OCI-LY7 (cell line): ENCODE measurements around the gene CITED2.

ENCODE experiments used
- EZH2phosphoT487 ChIP-seq: fragments of 200-600 bp; sonication (generic); IDR thresholded peaks from 2 replicates; pipeline ENCODE4 v1.6.1; 2018; ENCODE audit warnings: low read depth, borderline replicate concordance, mild to moderate bottlenecking, mixed run types, antibody characterized with exemption, low read length, moderate library complexity, mixed read lengths
- TF ChIP-seq, protein P1 (sequence below): fragments of 200-600 bp; sonication (generic); conservative IDR thresholded peaks from 2 replicates; pipeline ENCODE4 v1.5.1; 2014; ENCODE audit warnings: mild to moderate bottlenecking, antibody characterized with exemption, low read length, moderate library complexity, mixed read lengths

- TF ChIP-seq, protein P1, sequence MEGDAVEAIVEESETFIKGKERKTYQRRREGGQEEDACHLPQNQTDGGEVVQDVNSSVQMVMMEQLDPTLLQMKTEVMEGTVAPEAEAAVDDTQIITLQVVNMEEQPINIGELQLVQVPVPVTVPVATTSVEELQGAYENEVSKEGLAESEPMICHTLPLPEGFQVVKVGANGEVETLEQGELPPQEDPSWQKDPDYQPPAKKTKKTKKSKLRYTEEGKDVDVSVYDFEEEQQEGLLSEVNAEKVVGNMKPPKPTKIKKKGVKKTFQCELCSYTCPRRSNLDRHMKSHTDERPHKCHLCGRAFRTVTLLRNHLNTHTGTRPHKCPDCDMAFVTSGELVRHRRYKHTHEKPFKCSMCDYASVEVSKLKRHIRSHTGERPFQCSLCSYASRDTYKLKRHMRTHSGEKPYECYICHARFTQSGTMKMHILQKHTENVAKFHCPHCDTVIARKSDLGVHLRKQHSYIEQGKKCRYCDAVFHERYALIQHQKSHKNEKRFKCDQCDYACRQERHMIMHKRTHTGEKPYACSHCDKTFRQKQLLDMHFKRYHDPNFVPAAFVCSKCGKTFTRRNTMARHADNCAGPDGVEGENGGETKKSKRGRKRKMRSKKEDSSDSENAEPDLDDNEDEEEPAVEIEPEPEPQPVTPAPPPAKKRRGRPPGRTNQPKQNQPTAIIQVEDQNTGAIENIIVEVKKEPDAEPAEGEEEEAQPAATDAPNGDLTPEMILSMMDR = no peak
- TF ChIP-seq EZH2phosphoT487 = no peak
Measured at GRCh38 chr6:139346392-139346791, 28.1 kb downstream of the CITED2 start.
